Stimulated activated CD8-positive, alpha-beta memory T cell treated with anti-CD3 and anti-CD28 coated beads, Interleukin-7, amount 100 ng/mL, for 48 hours (primary cell): ENCODE results near the gene GGT6.

ENCODE experiments used
- DNase-seq, 2 donors: peaks; one replicate each; pipeline ENCODE4 v3.0.0-alpha.2; 2020; ENCODE audit warnings: low read depth in 1 of 2; ENCODE audit errors: extremely low read depth in 1 of 2

The GGT6 gene

DNA sequence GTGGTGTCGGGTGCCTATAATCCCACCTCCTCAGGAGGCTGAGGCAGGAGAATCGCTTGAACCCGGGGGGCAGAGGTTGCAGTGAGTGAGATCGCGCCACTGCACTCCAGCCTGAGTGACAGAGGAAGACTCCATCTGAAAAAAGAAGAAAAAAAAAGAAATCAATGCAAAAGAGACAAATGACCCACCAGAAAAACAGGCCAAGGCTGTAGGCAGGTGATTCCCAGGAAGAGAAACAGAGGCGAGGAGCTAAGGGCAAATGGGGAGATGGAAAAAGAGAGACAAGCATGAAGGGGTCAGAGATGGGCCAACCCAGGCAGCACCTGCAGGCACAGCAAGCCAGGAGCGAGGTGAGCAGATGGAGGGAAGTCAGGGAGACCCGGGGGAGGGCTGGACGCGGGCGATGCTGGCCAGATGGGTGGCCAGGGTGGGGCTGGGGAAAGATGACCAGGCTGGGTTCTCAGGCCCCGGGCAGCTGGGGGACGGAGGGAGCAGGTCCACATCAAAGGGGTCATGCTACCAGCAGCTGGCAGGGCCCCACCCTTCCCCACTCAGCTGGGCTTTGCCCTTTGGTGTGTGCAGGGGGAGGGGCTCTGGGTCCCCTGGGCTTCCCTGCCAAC, 30.7 kb downstream of the GGT6 start:
- DNase-seq: no peak

- DNase-seq: no peak
Observed at GRCh38 chr17:4527566-4528125, 32.7 kb downstream of the GGT6 start.

DNA sequence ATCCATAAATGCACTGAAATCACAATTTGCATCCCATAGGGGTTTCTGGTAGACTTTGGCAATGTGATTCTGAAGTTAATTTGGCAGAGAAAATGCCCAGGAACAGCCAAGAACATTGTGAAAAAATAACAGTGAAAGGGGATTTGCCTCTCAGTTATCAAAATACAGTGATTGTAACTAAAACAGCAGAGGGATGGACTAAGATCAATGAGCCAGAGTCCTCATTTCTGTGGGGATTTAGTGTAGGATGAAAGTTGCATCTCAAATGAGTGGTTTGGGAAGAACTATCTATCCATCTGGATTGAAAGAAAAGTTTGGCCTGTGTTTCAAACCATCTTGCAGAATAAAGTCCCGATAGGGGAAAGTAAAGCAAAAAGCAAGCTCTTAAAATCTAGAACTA, 33.2 kb downstream of the GGT6 start:
- DNase-seq: no peak

DNA sequence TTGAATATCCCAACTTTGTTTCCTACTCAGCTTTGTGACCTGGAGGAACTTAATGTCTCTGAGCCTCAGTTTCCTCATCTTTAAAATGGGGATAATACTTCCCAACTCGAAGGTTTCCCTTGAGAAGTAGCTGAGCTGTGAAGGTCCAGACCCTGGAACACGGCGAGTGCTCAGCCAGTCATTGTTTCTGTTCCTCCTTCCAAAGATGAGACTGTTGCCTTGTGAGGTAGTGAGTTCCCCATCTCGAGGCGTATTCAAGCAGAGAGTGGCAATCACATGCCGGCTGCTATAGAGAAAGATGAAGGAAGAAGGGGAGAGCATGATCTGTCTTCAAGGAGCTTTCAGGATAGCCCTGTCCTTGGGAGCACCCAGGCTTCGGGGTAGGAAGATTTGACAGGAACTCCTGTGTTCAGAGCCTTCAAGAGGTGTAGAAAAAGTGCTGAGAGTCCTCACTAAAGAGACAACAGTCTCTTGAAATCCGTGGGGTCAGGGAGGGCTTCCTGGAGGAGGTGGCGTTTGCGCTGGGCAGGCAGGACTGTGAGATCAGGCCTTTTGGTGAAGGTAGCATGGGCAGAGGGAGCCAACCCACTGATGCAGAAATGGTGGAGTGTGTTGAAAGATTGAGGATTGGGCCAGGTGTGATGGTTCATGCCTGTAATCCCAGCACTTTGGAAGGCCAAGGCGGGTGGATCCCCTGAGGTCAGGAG, 34.5 kb downstream of the GGT6 start:
- no peak for DNase-seq

DNA sequence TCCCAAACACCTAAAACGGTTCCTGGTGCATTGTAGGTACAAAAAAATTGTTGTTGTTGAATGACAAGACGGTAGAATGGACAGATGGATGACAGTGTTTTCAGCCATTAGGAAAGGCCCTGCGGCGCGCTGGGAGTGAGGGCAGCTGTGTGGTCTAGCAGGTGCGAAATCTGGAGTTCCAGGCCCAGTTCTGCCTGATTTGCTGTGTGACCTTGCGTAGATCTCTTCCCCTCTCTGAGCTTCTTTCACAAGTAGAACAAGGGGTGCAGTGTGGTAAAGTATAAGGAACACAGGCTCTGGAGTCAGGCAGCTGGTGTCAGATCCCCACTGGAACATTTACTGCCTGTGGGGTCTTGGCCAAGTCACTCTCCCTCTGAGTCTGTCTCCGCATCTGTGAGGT, 36.4 kb downstream of the GGT6 start:
- no peak for DNase-seq

DNA sequence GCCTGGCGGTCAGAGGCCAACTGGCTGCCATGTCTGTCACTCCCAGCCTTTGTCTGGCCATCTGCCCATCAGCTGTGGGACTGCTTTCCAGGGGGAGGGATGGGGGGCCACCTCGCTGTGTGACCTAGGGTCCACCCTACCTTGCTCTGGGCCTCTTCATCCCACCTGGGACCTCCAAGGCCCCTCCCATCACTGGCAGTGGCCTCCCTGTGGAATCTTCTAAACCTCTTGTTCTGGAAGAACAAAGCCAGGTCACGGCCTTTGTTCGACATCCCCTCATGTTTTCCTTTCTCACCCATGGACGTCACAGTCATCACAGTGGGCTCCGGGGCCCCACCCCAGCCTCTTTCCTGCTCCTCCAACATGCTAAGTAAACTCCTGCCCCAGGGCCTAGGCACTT, 37.7 kb downstream of the GGT6 start:
- DNase-seq: no peak

GRCh38 chr17:4520894-4521600, 39.3 kb downstream of the GGT6 start:
- DNase-seq: no peak

- no peak for DNase-seq
Observed at GRCh38 chr17:4520060-4520893, 40.1 kb downstream of the GGT6 start.

DNA sequence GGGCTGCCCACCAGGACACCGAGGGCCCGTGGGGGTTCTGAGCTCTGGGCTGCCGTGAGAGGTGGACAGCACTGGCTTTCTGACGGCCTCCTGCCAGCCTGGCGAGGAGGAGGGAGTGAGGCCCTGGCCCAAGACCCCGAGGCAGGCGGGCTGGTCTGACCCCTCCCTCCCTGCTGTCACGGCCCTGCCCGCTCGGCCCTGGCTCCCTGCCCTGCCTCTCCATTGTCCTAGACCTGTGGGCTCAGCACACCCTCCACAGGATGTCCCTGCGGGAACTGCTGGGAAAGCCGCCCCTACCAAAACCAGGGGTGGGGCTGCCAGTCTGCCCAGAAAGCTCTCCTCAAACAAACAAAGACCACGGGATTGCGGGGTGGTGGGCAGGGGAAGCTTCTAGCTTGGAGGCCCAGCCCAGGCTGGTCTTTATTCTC, 41.0 kb downstream of the GGT6 start:
- no peak for DNase-seq

- DNase-seq: no peak
Observed at GRCh38 chr17:4518901-4519300, 41.5 kb downstream of the GGT6 start.

DNA sequence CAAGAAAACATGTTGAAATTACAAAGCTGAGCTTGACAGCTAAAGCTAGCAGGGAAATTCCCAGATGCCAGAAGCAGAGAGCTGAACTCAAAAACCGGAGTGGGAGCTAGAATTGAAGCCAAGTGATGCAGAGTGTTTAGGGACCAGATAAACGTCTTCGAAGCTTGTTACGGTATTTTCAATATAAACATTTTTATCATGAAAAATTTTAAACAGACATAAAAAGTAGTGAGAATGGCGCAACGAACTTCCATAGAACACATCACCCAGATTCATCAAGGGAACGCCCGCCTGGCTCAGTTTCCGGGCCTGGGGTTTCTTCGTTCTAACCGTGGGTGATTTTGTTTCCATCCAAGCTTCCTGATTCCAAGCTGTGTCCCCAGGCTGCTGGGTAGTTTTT, 43.6 kb downstream of the GGT6 start:
- no peak for DNase-seq

GRCh38 chr17:4515501-4515900, 44.9 kb downstream of the GGT6 start:
- DNase-seq: no peak

- no peak for DNase-seq
Observed at GRCh38 chr17:4514779-4515178, 45.6 kb downstream of the GGT6 start.

- no peak for DNase-seq
Observed at GRCh38 chr17:4514206-4514605, 46.2 kb downstream of the GGT6 start.

DNA sequence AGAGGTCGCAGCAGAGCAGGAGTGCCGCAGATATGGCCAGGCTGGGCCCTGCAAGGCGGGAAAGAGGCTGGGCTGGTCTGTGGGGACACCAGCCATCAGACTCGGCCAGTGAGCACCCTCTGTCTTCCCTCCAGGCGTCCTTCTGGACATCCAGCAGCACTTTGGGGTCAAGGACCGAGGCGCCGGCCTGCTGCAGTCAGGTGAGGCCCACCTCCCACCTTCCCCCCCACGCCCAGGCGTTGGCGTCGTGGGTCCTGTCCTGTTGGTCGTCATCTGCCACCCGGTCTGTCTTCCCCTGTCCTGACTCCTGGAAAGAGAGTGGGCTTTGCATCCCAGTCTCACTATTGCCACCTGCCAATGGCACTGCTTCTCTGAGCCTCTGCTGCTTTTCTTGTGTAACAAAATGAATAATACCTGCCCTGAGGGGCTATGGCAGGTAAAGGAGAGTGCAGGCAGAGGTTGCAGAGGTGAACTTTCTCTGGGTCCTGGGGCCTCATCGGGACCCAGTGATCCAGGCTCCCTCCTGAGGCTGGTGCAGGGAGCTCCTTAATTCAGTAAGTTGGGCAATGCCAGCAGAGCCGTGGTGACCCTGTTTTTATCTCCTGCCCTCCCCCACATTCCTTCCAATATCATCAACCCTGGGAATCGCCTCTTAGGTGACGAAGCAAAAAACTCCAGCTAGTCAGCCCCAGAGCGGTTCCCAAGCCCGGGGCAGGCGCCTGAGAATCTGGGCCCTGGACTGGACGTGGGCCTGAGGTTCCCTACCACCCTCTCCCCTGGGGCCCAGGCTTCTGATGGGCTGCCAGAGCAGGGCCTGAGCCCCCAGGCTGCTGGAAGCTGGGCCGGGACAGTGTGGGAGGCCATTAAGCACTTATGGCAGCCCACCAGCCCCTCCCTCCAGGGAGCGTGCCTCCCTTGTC, 47.0 kb downstream of the GGT6 start:
- DNase-seq: no peak

GRCh38 chr17:4512156-4513112, 47.9 kb downstream of the GGT6 start:
- no peak for DNase-seq

GRCh38 chr17:4511199-4511932, 49.0 kb downstream of the GGT6 start:
- no peak for DNase-seq

GRCh38 chr17:4510618-4510941, 49.8 kb downstream of the GGT6 start:
- no peak for DNase-seq
